A673 (cell line): Measurements from ENCODE around the gene SPTLC3.

Experiments
- EZH2 ChIP-seq: fragments of 200-600 bp; sonication (generic); IDR thresholded peaks from 2 replicates; pipeline ENCODE4 v1.6.1; 2017; ENCODE audit warnings: borderline replicate concordance, low read depth, mild to moderate bottlenecking, mixed read lengths, antibody characterized with exemption, low read length; ENCODE audit not compliant: poor library complexity, severe bottlenecking
- TF ChIP-seq, protein P1 (sequence below): fragments of 300-800, 200-600 bp; sonication (generic); conservative IDR thresholded peaks from 2 replicates; pipeline ENCODE4 v1.5.1; 2017; ENCODE audit warnings: low read depth, mild to moderate bottlenecking, antibody characterized with exemption, low read length, moderate library complexity, mixed read lengths

DNA sequence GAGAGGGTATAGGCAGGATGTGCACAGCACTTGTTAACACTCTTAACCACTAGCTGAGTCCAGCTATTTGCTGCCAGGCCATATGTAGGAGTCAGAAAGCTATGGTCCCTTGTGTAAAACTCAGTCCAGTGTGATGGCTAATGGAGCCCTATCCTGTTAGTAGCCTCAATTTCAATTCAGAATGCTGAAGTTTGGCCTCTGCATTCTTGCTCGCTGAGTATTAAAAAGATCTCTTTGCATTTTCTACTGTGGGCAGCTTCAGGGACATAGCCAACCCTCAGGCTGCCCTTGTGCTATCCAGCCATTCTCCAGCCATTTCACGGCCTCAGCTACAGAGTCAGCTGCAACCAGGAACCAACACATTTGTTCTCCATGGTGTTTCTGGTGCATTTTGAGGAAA, 92.5 kb downstream of the SPTLC3 start:
- TF ChIP-seq, protein P1, sequence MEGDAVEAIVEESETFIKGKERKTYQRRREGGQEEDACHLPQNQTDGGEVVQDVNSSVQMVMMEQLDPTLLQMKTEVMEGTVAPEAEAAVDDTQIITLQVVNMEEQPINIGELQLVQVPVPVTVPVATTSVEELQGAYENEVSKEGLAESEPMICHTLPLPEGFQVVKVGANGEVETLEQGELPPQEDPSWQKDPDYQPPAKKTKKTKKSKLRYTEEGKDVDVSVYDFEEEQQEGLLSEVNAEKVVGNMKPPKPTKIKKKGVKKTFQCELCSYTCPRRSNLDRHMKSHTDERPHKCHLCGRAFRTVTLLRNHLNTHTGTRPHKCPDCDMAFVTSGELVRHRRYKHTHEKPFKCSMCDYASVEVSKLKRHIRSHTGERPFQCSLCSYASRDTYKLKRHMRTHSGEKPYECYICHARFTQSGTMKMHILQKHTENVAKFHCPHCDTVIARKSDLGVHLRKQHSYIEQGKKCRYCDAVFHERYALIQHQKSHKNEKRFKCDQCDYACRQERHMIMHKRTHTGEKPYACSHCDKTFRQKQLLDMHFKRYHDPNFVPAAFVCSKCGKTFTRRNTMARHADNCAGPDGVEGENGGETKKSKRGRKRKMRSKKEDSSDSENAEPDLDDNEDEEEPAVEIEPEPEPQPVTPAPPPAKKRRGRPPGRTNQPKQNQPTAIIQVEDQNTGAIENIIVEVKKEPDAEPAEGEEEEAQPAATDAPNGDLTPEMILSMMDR: no peak
- no peak for TF ChIP-seq EZH2
